Measurements from ENCODE around the gene KANTR.

- TF ChIP-seq POLR2A (IDR thresholded peaks at IDR 0.05) (no peak), CTCF (IDR thresholded peaks at IDR 0.05) (no peak)
Measured at GRCh38 chrX:53086464-53086863, 7.5 kb upstream of the KANTR start.
